ENCODE data around the gene KRT8. TPM values are rescaled to one million over a fixed set of nuclear protein-coding genes. Genes with fewer than 3 reads are reported as not detected.

The KRT8 gene
- total and polyA plus RNA-seq, 7 donors: 0.54 to 1.3 (median 0.76) TPM

DNA sequence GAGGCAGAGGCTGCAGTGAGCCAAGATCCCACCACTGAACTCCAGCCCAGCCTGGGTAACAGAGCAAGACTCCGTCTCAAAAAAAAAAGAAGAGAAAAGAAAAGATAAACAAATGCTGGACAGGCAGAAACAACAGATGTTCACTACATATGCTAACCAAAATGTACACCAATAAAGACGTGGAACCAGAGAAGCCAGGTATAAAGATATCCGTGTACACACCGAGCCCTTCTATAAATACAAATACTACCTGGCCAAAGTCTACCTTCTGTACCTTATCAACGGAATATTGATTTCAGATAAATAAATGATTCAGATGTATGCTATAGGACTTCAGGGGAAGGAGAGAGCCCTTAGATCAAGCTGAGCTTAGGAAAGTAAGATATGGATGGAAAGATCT is 10.8 kb upstream of the KRT8 start:
- TF ChIP-seq, protein P1, sequence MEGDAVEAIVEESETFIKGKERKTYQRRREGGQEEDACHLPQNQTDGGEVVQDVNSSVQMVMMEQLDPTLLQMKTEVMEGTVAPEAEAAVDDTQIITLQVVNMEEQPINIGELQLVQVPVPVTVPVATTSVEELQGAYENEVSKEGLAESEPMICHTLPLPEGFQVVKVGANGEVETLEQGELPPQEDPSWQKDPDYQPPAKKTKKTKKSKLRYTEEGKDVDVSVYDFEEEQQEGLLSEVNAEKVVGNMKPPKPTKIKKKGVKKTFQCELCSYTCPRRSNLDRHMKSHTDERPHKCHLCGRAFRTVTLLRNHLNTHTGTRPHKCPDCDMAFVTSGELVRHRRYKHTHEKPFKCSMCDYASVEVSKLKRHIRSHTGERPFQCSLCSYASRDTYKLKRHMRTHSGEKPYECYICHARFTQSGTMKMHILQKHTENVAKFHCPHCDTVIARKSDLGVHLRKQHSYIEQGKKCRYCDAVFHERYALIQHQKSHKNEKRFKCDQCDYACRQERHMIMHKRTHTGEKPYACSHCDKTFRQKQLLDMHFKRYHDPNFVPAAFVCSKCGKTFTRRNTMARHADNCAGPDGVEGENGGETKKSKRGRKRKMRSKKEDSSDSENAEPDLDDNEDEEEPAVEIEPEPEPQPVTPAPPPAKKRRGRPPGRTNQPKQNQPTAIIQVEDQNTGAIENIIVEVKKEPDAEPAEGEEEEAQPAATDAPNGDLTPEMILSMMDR (IDR thresholded peaks at IDR 0.05): no peak
- WGBS, 3 donors: 79 to 88% (median 87%) methylated on average over 5 of the region's 5 CpGs
- Histone ChIP-seq H3K27ac (no peak overlapping the region), H3K27me3 (ENCODE audit: insufficient read depth in 3 of 3, low read length in 2 of 3) (peaks cover 0 to 6% (median 0%) of the 10 kb centered on the region in 3 donors), H3K9me3 (no peaks in the 10 kb centered on the region), H3K4me1 (no peaks in the 10 kb centered on the region), H3K4me3 (no peak overlapping the region), H3K36me3 (ENCODE audit: insufficient read depth in 1 of 2, low read depth in 1 of 2) (no peaks in the 10 kb centered on the region)
- ATAC-seq: no peak
- no peak for DNase-seq
- intact Hi-C loops (cut with DNase I): no loop called here

DNA sequence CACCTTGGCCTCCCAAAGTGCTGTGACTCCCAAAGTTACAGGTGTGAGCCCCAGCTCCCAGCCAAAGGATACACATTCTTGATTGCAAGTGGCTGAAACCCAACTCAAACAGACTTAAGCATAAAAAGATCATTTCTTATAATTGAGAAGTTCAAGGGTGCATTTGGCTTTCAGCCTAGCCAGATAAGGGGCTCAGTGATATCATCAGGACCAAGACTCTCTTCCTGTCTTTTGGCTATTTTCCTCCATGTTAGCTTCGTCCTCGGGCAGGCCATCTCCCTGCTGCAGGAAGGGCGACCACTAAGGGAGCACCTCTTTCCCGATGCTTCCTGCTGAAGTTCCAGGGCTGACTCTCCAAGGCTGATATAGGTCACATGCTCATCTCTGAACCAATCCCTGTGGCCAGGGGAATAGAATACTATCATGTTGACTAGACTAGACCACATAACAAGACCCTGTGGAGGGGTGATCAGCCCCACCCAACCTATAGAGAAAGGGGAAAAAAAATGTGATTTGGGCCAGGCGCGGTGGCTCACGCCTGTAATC is 9.8 kb upstream of the KRT8 start:
- intact Hi-C loops (cut with DNase I): no loop called here
- Histone ChIP-seq H3K27me3 (ENCODE audit: insufficient read depth in 3 of 3, low read length in 2 of 3) (peaks cover 0 to 6% (median 0%) of the 10 kb centered on the region in 3 donors), H3K4me3 (no peak overlapping the region), H3K9me3 (no peaks in the 10 kb centered on the region), H3K4me1 (no peaks in the 10 kb centered on the region), H3K36me3 (ENCODE audit: insufficient read depth in 1 of 2, low read depth in 1 of 2) (no peaks in the 10 kb centered on the region), H3K27ac (no peak overlapping the region)
- ATAC-seq: no peak
- 79 to 80% (median 79%) methylated on average over 7 of the region's 7 CpGs for WGBS, 3 donors
- DNase-seq: no peak
- TF ChIP-seq, protein P1 (IDR thresholded peaks at IDR 0.05): no peak

GRCh38 chr12:52913431-52913821 is 8.6 kb upstream of the KRT8 start:
- DNase-seq (no peak), ATAC-seq (no peak)
- Histone ChIP-seq H3K36me3 (ENCODE audit: insufficient read depth in 1 of 2, low read depth in 1 of 2) (no peaks in the 10 kb centered on the region), H3K27me3 (ENCODE audit: insufficient read depth in 3 of 3, low read length in 2 of 3) (no peaks in the 10 kb centered on the region), H3K27ac (no peak overlapping the region), H3K4me1 (no peaks in the 10 kb centered on the region), H3K4me3 (no peak overlapping the region), H3K9me3 (no peaks in the 10 kb centered on the region)
- 92% methylated on average over 9 of the region's 9 CpGs for WGBS, 3 donors
- intact Hi-C loops (cut with DNase I): no loop called here
- TF ChIP-seq, protein P1 (IDR thresholded peaks at IDR 0.05): no peak

DNA sequence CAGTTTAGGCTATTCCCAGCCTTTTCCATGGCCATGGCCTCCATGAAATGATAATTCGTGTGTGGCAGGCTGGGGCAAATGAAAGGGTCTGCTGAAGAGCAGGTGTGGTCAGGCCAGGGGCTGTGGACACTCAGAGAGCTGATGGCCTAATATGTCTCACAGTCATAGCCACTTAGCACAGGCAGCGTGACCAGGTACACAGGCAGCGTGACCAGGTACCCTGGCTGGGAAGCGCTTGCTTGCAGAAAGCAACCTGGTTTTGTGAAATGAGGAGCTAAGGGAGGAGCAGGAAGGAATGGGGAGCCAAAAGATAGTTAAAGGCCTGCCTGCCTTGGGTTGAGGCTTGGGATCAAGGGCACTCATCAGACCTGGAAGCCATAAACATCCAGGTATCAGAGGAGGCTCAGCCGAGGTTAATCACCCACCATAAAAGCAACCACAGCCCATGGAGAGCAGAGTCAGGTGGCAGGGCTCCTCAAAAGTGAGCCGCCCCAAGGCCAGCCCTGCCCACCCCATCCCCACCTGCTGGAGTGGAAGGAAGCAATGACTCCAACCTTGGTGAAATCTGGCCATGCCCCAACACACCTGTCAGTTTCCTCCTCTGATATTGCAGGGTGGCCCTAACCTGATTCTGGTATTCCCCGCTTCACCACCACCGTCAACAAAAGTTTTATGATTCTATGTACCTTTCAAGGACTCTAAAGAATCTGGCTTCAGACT is 8.0 kb upstream of the KRT8 start:
- DNase-seq (no peak), ATAC-seq (no peak)
- Histone ChIP-seq H3K4me3 (no peak overlapping the region), H3K9me3 (no peaks in the 10 kb centered on the region), H3K36me3 (ENCODE audit: insufficient read depth in 1 of 2, low read depth in 1 of 2) (no peaks in the 10 kb centered on the region), H3K27ac (no peak overlapping the region), H3K4me1 (no peaks in the 10 kb centered on the region), H3K27me3 (ENCODE audit: insufficient read depth in 3 of 3, low read length in 2 of 3) (no peaks in the 10 kb centered on the region)
- intact Hi-C loops (cut with DNase I): no loop called here
- TF ChIP-seq, protein P1 (IDR thresholded peaks at IDR 0.05): no peak
- 85 to 92% (median 87%) methylated on average over 8 of the region's 8 CpGs for WGBS, 3 donors
